ENCODE measurements around the gene DNAJC12.

GRCh38 chr10:67782530-67782929 is 55.5 kb downstream of the DNAJC12 start:
- TF ChIP-seq, protein P1, sequence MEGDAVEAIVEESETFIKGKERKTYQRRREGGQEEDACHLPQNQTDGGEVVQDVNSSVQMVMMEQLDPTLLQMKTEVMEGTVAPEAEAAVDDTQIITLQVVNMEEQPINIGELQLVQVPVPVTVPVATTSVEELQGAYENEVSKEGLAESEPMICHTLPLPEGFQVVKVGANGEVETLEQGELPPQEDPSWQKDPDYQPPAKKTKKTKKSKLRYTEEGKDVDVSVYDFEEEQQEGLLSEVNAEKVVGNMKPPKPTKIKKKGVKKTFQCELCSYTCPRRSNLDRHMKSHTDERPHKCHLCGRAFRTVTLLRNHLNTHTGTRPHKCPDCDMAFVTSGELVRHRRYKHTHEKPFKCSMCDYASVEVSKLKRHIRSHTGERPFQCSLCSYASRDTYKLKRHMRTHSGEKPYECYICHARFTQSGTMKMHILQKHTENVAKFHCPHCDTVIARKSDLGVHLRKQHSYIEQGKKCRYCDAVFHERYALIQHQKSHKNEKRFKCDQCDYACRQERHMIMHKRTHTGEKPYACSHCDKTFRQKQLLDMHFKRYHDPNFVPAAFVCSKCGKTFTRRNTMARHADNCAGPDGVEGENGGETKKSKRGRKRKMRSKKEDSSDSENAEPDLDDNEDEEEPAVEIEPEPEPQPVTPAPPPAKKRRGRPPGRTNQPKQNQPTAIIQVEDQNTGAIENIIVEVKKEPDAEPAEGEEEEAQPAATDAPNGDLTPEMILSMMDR (IDR thresholded peaks at IDR 0.05), result no peak
- no peak for TF ChIP-seq POLR2A (IDR thresholded peaks at IDR 0.05)
